ENCODE results near the gene MYL12A. TPM values are rescaled to one million over a fixed set of nuclear protein-coding genes. Genes with fewer than 3 reads are reported as not detected.
"Not testable (repeated sequence)": the region's sequence is repeated elsewhere in the genome, so short reads cannot be mapped to it uniquely, and the experiment has no call there.

The MYL12A gene
- total RNA-seq, result 396 and 397 TPM in 2 replicates

- no peaks in the 10 kb centered on the region for H3K9me3 Mint-ChIP-seq
- H3K36me3 Mint-ChIP-seq (ENCODE audit: low read depth), result peaks cover 40% of the 10 kb centered on the region
- no peaks in the 10 kb centered on the region for H3K27me3 Mint-ChIP-seq (ENCODE audit: low read depth)
Measured at GRCh38 chr18:3247240-3248061, at the start of gene MYL12A. Gene MYL12A, plus strand, starts transcription at chr18:3247801. Its CDS starts 5,447 bp downstream, at chr18:3253248.

GRCh38 chr18:3198260-3198860 lies 49.2 kb upstream of the MYL12A start:
- intact Hi-C loops (cut with micrococcal nuclease); DNase-seq (ENCODE audit: low spot score); H3K4me3 Mint-ChIP-seq (ENCODE audit: low read depth); H3K27ac Mint-ChIP-seq; H3K4me1 Mint-ChIP-seq (ENCODE audit: low read depth); H3K36me3 Mint-ChIP-seq (ENCODE audit: low read depth): not testable (repeated sequence)
- peaks cover 14% of the 10 kb centered on the region for H3K9me3 Mint-ChIP-seq
- H3K27me3 Mint-ChIP-seq (ENCODE audit: low read depth), result peaks cover 20% of the 10 kb centered on the region

More at GRCh38 chr18:3247240-3248061, at the start of gene MYL12A:
- Mint-ChIP-seq H3K4me1 (ENCODE audit: low read depth) (peaks cover 43% of the 10 kb centered on the region), H3K27ac (peak within 1 kb of the TSS; percentile 92), H3K4me3 (ENCODE audit: low read depth) (peak within 1 kb of the TSS; percentile 90)
- peak; percentile 96 for DNase-seq (ENCODE audit: low spot score)
- intact Hi-C loops (cut with micrococcal nuclease), result loop anchor here (1.0 to 5.0 kb wide), 9 partner anchors 15 to 592 kb away; partner anchors contain the start of genes EMILIN2, LPIN2, MYL12B and SMCHD1

- intact Hi-C loops (cut with micrococcal nuclease), result no loop called here
- Mint-ChIP-seq H3K27me3 (ENCODE audit: low read depth) (peaks cover 14% of the 10 kb centered on the region), H3K4me3 (ENCODE audit: low read depth) (no peak overlapping the region), H3K4me1 (ENCODE audit: low read depth) (no peaks in the 10 kb centered on the region), H3K9me3 (peaks cover 30% of the 10 kb centered on the region), H3K36me3 (ENCODE audit: low read depth) (no peaks in the 10 kb centered on the region), H3K27ac (no peak overlapping the region)
- no peak for DNase-seq (ENCODE audit: low spot score)
Measured at GRCh38 chr18:3199942-3200645, 47.5 kb upstream of the MYL12A start.

- DNase-seq (ENCODE audit: low spot score), result no peak
- H3K4me3 Mint-ChIP-seq (ENCODE audit: low read depth), result no peak overlapping the region
- intact Hi-C loops (cut with micrococcal nuclease), result no loop called here
- no peaks in the 10 kb centered on the region for H3K36me3 Mint-ChIP-seq (ENCODE audit: low read depth)
- H3K27ac Mint-ChIP-seq, result no peak overlapping the region
- H3K9me3 Mint-ChIP-seq, result peaks cover 33% of the 10 kb centered on the region
- H3K4me1 Mint-ChIP-seq (ENCODE audit: low read depth), result peaks cover 5% of the 10 kb centered on the region
- peaks cover 7% of the 10 kb centered on the region for H3K27me3 Mint-ChIP-seq (ENCODE audit: low read depth)
Measured at GRCh38 chr18:3205239-3205638, 42.4 kb upstream of the MYL12A start.

- no peak overlapping the region for H3K27ac Mint-ChIP-seq
- DNase-seq (ENCODE audit: low spot score), result no peak
- H3K9me3 Mint-ChIP-seq, result peaks cover 27% of the 10 kb centered on the region
- intact Hi-C loops (cut with micrococcal nuclease), result no loop called here
- peaks cover 7% of the 10 kb centered on the region for H3K27me3 Mint-ChIP-seq (ENCODE audit: low read depth)
- H3K4me3 Mint-ChIP-seq (ENCODE audit: low read depth), result no peak overlapping the region
- H3K36me3 Mint-ChIP-seq (ENCODE audit: low read depth), result no peaks in the 10 kb centered on the region
- peaks cover 5% of the 10 kb centered on the region for H3K4me1 Mint-ChIP-seq (ENCODE audit: low read depth)
Measured at GRCh38 chr18:3207565-3207964, 40.0 kb upstream of the MYL12A start.

GRCh38 chr18:3209859-3210569 lies 37.6 kb upstream of the MYL12A start:
- intact Hi-C loops (cut with micrococcal nuclease), result no loop called here
- no peaks in the 10 kb centered on the region for H3K36me3 Mint-ChIP-seq (ENCODE audit: low read depth)
- peaks cover 4% of the 10 kb centered on the region for H3K9me3 Mint-ChIP-seq
- no peak overlapping the region for H3K27ac Mint-ChIP-seq
- no peaks in the 10 kb centered on the region for H3K27me3 Mint-ChIP-seq (ENCODE audit: low read depth)
- no peak for DNase-seq (ENCODE audit: low spot score)
- H3K4me1 Mint-ChIP-seq (ENCODE audit: low read depth), result peaks cover 15% of the 10 kb centered on the region
- no peak overlapping the region for H3K4me3 Mint-ChIP-seq (ENCODE audit: low read depth)

- DNase-seq (ENCODE audit: low spot score), result no peak
- intact Hi-C loops (cut with micrococcal nuclease), result no loop called here
- no peak overlapping the region for H3K27ac Mint-ChIP-seq
- peaks cover 4% of the 10 kb centered on the region for H3K27me3 Mint-ChIP-seq (ENCODE audit: low read depth)
- H3K36me3 Mint-ChIP-seq (ENCODE audit: low read depth), result no peaks in the 10 kb centered on the region
- peaks cover 15% of the 10 kb centered on the region for H3K4me1 Mint-ChIP-seq (ENCODE audit: low read depth)
- no peak overlapping the region for H3K4me3 Mint-ChIP-seq (ENCODE audit: low read depth)
- no peaks in the 10 kb centered on the region for H3K9me3 Mint-ChIP-seq
Measured at GRCh38 chr18:3211236-3211992, 36.2 kb upstream of the MYL12A start.

GRCh38 chr18:3212657-3213056 lies 34.9 kb upstream of the MYL12A start:
- Mint-ChIP-seq H3K9me3 (no peaks in the 10 kb centered on the region), H3K4me3 (ENCODE audit: low read depth) (no peak overlapping the region), H3K27ac (no peak overlapping the region), H3K27me3 (ENCODE audit: low read depth) (peaks cover 5% of the 10 kb centered on the region), H3K36me3 (ENCODE audit: low read depth) (no peaks in the 10 kb centered on the region), H3K4me1 (ENCODE audit: low read depth) (peaks cover 15% of the 10 kb centered on the region)
- DNase-seq (ENCODE audit: low spot score), result no peak
- intact Hi-C loops (cut with micrococcal nuclease), result loop anchor here (2.0 kb wide), 1 partner anchor 34 kb away; the partner anchor contains the start of gene MYL12A

GRCh38 chr18:3213300-3214059 lies 34.1 kb upstream of the MYL12A start:
- peaks cover 15% of the 10 kb centered on the region for H3K4me1 Mint-ChIP-seq (ENCODE audit: low read depth)
- no peak for DNase-seq (ENCODE audit: low spot score)
- no peak overlapping the region for H3K27ac Mint-ChIP-seq
- intact Hi-C loops (cut with micrococcal nuclease), result loop anchor here (2.0 kb wide), 1 partner anchor 33 kb away; the partner anchor contains the start of gene MYL12A
- no peak overlapping the region for H3K4me3 Mint-ChIP-seq (ENCODE audit: low read depth)
- H3K27me3 Mint-ChIP-seq (ENCODE audit: low read depth), result peaks cover 7% of the 10 kb centered on the region
- no peaks in the 10 kb centered on the region for H3K9me3 Mint-ChIP-seq
- H3K36me3 Mint-ChIP-seq (ENCODE audit: low read depth), result no peaks in the 10 kb centered on the region

- Mint-ChIP-seq H3K4me3 (ENCODE audit: low read depth) (no peak overlapping the region), H3K27me3 (ENCODE audit: low read depth) (peaks cover 16% of the 10 kb centered on the region), H3K9me3 (no peaks in the 10 kb centered on the region), H3K4me1 (ENCODE audit: low read depth) (peaks cover 13% of the 10 kb centered on the region), H3K27ac (no peak overlapping the region), H3K36me3 (ENCODE audit: low read depth) (no peaks in the 10 kb centered on the region)
- intact Hi-C loops (cut with micrococcal nuclease), result no loop called here
- DNase-seq (ENCODE audit: low spot score), result no peak
Measured at GRCh38 chr18:3214855-3215637, 32.6 kb upstream of the MYL12A start.

GRCh38 chr18:3216987-3217386 lies 30.6 kb upstream of the MYL12A start:
- Mint-ChIP-seq H3K27ac (no peak overlapping the region), H3K36me3 (ENCODE audit: low read depth) (no peaks in the 10 kb centered on the region), H3K4me3 (ENCODE audit: low read depth) (no peak overlapping the region), H3K27me3 (ENCODE audit: low read depth) (peaks cover 29% of the 10 kb centered on the region), H3K4me1 (ENCODE audit: low read depth) (peaks cover 10% of the 10 kb centered on the region), H3K9me3 (no peaks in the 10 kb centered on the region)
- intact Hi-C loops (cut with micrococcal nuclease), result no loop called here
- no peak for DNase-seq (ENCODE audit: low spot score)

Measured in activated T-helper 2 cell treated with anti-CD3 and anti-CD28 coated beads, Interferon-gamma antibody, Interleukin-2, Interleukin-4, amounts not matched to agents 10 μg/mL and 5 μg/mL and 100 μg/mL, durations not matched to agents 14 hours and 24 hours and 36 hours (primary cell).